PC-9 (cell line): ENCODE data around the gene RABIF. TPM values are rescaled to one million over a fixed set of nuclear protein-coding genes. Genes with fewer than 3 reads are reported as not detected.

Source experiments
- BruUV-seq: library from RNA; stranded (reverse); fragments of 400-500 nt; replicated peaks from 2 replicates; lab custom pipeline; 2021; lab: Mats Ljungman, UMichigan
- CTCF ChIA-PET: fragments of 300-600 bp; sonication (Branson Sonifier 250); formaldehyde crosslinking; loops from one replicate; lab custom pipeline; 2022; ENCODE audit warnings: antibody characterized with exemption; lab: Charles Lee
- POLR2A ChIA-PET: fragments of 300-600 bp; sonication (Branson Sonifier 250); formaldehyde crosslinking; loops from one replicate; lab custom pipeline; 2022; ENCODE audit warnings: antibody characterized with exemption; ENCODE audit not compliant: unreplicated experiment; lab: Charles Lee
- DNase-seq, 2 experiments: peaks; one replicate each; pipeline versions ENCODE4 v3.0.0 to v3.0.0-alpha.2; 2015 to 2022; ENCODE audit warnings: mixed read lengths in 1 of 2
- H2AFZ ChIP-seq: fragments of 200-600 bp; sonication (generic); 2 replicates; pipeline ENCODE4 v1.8.1; 2017; ENCODE audit warnings: antibody characterized with exemption
- H3F3A ChIP-seq: fragments of 200-600 bp; sonication (generic); 2 replicates; pipeline ENCODE4 v1.8.1; 2017; ENCODE audit warnings: antibody characterized with exemption, mild to moderate bottlenecking, low read depth; ENCODE audit not compliant: insufficient read depth
- H3K27ac ChIP-seq: fragments of 200-600 bp; sonication (generic); 2 replicates; pipeline ENCODE4 v1.6.1; 2016; ENCODE audit warnings: mixed run types
- H3K27me3 ChIP-seq: fragments of 200-600 bp; sonication (generic); 2 replicates; pipeline ENCODE4 v1.6.1; 2016; ENCODE audit warnings: low read depth, mixed run types; ENCODE audit not compliant: insufficient read depth
- H3K36me3 ChIP-seq: fragments of 200-600 bp; sonication (generic); 2 replicates; pipeline ENCODE4 v1.6.1; 2016; ENCODE audit warnings: low read depth, mixed run types
- H3K4me1 ChIP-seq: fragments of 200-600 bp; sonication (generic); replicated peaks from 2 replicates; pipeline ENCODE4 v1.6.1; 2016; ENCODE audit warnings: mixed run types; ENCODE audit not compliant: insufficient read depth
- H3K4me2 ChIP-seq: fragments of 200-600 bp; sonication (generic); 2 replicates; pipeline ENCODE4 v1.6.1; 2017; ENCODE audit warnings: mixed run types
- H3K4me3 ChIP-seq: fragments of 200-600 bp; sonication (generic); 2 replicates; pipeline ENCODE4 v1.6.1; 2016; ENCODE audit warnings: mixed run types
- H3K79me2 ChIP-seq: fragments of 200-600 bp; sonication (generic); 2 replicates; pipeline ENCODE4 v1.6.1; 2017; ENCODE audit warnings: low read depth, mixed run types
- H3K9me2 ChIP-seq: fragments of 200-600 bp; sonication (generic); 2 replicates; pipeline ENCODE4 v1.8.1; 2017; ENCODE audit warnings: mild to moderate bottlenecking; ENCODE audit not compliant: insufficient read depth
- H3K9me3 ChIP-seq: fragments of 200-600 bp; sonication (generic); 2 replicates; pipeline ENCODE4 v1.8.1; 2016; ENCODE audit warnings: low read depth; ENCODE audit not compliant: insufficient read depth
- H4K20me1 ChIP-seq: fragments of 200-600 bp; sonication (generic); 2 replicates; pipeline ENCODE4 v1.8.1; 2017; ENCODE audit not compliant: insufficient read depth
- CTCF ChIP-seq: fragments of 200-600 bp; sonication (generic); conservative IDR thresholded peaks from 2 replicates; pipeline ENCODE4 v1.6.1; 2017; ENCODE audit warnings: mixed run types, antibody characterized with exemption, mild to moderate bottlenecking, moderate library complexity
- EZH2 ChIP-seq: fragments of 200-600 bp; sonication (generic); IDR thresholded peaks from 2 replicates; pipeline ENCODE4 v1.8.0; 2017; ENCODE audit warnings: antibody characterized with exemption, low read depth
- intact Hi-C: fragments of 100-400 bp; cut with micrococcal nuclease; formaldehyde crosslinking; loops from one replicate; pipeline ENCODE4 v1.10.0; 2022; ENCODE audit not compliant: unreplicated experiment
- total RNA-seq: library from RNA; stranded (reverse); gene quantifications from 2 replicates; pipeline ENCODE4 v1.2.3, GENCODE V29; 2021

Gene RABIF
- total RNA-seq, 1 experiment from 2014 or later = 10.9 TPM

- POLR2A ChIA-PET = interaction anchor here (0.5 kb wide), 1 partner anchor 36 kb away, joined by 5 read pairs; no protein-coding TSS in a partner anchor
- TF ChIP-seq CTCF = no peak
- no peak for TF ChIP-seq EZH2
- H2AFZ ChIP-seq = no peak overlapping the region
- intact Hi-C loops = no loop called here
- BruUV-seq = no TSS peak
- H3K9me3 ChIP-seq = no peaks in the 10 kb centered on the region
- no peaks in the 10 kb centered on the region for H3K9me2 ChIP-seq
- no peaks in the 10 kb centered on the region for H3K27me3 ChIP-seq
- no peak overlapping the region for H3K4me3 ChIP-seq
- no peaks in the 10 kb centered on the region for H4K20me1 ChIP-seq
- H3K27ac ChIP-seq = no peak overlapping the region
- H3K4me2 ChIP-seq = no peak overlapping the region
- H3K79me2 ChIP-seq = no peaks in the 10 kb centered on the region; the same call in 1 of the 2 replicates
- peaks cover 16% of the 10 kb centered on the region for H3K4me1 ChIP-seq
- no peak for DNase-seq
- CTCF ChIA-PET = no interaction called here
- H3K36me3 ChIP-seq = no peaks in the 10 kb centered on the region
- peaks cover 14% of the 10 kb centered on the region for H3F3A ChIP-seq
Observed at GRCh38 chr1:202857136-202857610, 31.8 kb downstream of the RABIF start.

GRCh38 chr1:202856014-202856413, 32.9 kb downstream of the RABIF start:
- Histone ChIP-seq H3K9me2 (no peaks in the 10 kb centered on the region), H3K4me2 (no peak overlapping the region), H3F3A (peaks cover 9% of the 10 kb centered on the region), H3K79me2 (no peaks in the 10 kb centered on the region; the same call in 1 of the 2 replicates), H3K36me3 (no peaks in the 10 kb centered on the region), H3K4me3 (no peak overlapping the region), H3K27ac (no peak overlapping the region), H2AFZ (no peak overlapping the region), H3K4me1 (peaks cover 13% of the 10 kb centered on the region), H3K27me3 (no peaks in the 10 kb centered on the region), H3K9me3 (no peaks in the 10 kb centered on the region), H4K20me1 (no peaks in the 10 kb centered on the region)
- no peak for DNase-seq
- no peak for TF ChIP-seq EZH2
- POLR2A ChIA-PET = no interaction called here
- BruUV-seq = no TSS peak
- CTCF ChIA-PET = interaction anchor here (0.6 kb wide), 1 partner anchor 457 kb away, joined by 3 read pairs; no protein-coding TSS in a partner anchor
- intact Hi-C loops = no loop called here

- BruUV-seq = no TSS peak
- Histone ChIP-seq H3K4me2 (no peak overlapping the region), H3K9me3 (no peaks in the 10 kb centered on the region), H3K36me3 (no peaks in the 10 kb centered on the region), H3F3A (no peaks in the 10 kb centered on the region), H3K4me1 (peaks cover 4% of the 10 kb centered on the region), H3K27me3 (no peaks in the 10 kb centered on the region), H3K79me2 (no peaks in the 10 kb centered on the region; the same call in 1 of the 2 replicates), H3K4me3 (no peak overlapping the region), H3K9me2 (no peaks in the 10 kb centered on the region), H4K20me1 (no peaks in the 10 kb centered on the region), H3K27ac (no peak overlapping the region), H2AFZ (no peak overlapping the region)
- ChIA-PET CTCF (no interaction called here), POLR2A (no interaction called here)
- intact Hi-C loops = no loop called here
- DNase-seq = no peak
- TF ChIP-seq EZH2 (no peak), CTCF (no peak)
Observed at GRCh38 chr1:202854787-202855186, 34.2 kb downstream of the RABIF start.
